Measurements from ENCODE around the gene CD248.

GRCh38 chr11:66330931-66331330, 14.1 kb upstream of the CD248 start:
- no peak for TF ChIP-seq BHLHE40 (IDR thresholded peaks at IDR 0.05; ENCODE audit: borderline replicate concordance)
- TF ChIP-seq SP1 (IDR thresholded peaks at IDR 0.05) = no peak
- TF ChIP-seq L3MBTL2 (conservative IDR thresholded peaks at IDR 0.05) = no peak
- no peak for TF ChIP-seq NFRKB (IDR thresholded peaks at IDR 0.05)
- TF ChIP-seq, protein P1, sequence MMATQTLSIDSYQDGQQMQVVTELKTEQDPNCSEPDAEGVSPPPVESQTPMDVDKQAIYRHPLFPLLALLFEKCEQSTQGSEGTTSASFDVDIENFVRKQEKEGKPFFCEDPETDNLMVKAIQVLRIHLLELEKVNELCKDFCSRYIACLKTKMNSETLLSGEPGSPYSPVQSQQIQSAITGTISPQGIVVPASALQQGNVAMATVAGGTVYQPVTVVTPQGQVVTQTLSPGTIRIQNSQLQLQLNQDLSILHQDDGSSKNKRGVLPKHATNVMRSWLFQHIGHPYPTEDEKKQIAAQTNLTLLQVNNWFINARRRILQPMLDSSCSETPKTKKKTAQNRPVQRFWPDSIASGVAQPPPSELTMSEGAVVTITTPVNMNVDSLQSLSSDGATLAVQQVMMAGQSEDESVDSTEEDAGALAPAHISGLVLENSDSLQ (IDR thresholded peaks at IDR 0.05) = no peak
- TF ChIP-seq FOXM1 (IDR thresholded peaks at IDR 0.05; ENCODE audit: borderline replicate concordance) = no peak
- no peak for TF ChIP-seq CTBP1 (IDR thresholded peaks at IDR 0.05; ENCODE audit: borderline replicate concordance)
- no peak for TF ChIP-seq HDGF (IDR thresholded peaks at IDR 0.05; ENCODE audit: borderline replicate concordance)
- no peak for TF ChIP-seq FOXA1 (IDR thresholded peaks at IDR 0.05)
